HEK293 (cell line): ENCODE measurements around the gene SELENOM.
A peak's percentile ranks its signal among the peaks of the same experiment; 100 is the strongest.

Source experiments
- CTCF ChIA-PET: fragments of 350-600 bp; formaldehyde crosslinking; extraction: SDS; loops from one replicate; lab custom pipeline; 2021; ENCODE audit warnings: antibody characterized with exemption; lab: Yijun Ruan, JAX
- POLR2A ChIA-PET: fragments of 300-600 bp; formaldehyde crosslinking; extraction: SDS; loops from one replicate; lab custom pipeline; 2020; ENCODE audit warnings: antibody characterized with exemption, inconsistent platforms; lab: Yijun Ruan, JAX
- H3K27ac ChIP-seq: fragments of 200-500 bp; sonication (Bioruptor generic); 2 replicates; pipeline ENCODE4 v1.5.1; 2014; ENCODE audit warnings: low read depth, low read length, control low read depth, inconsistent platforms; ENCODE audit errors: extremely low read depth
- H3K36me3 ChIP-seq, 2 experiments: fragments of 200-500 bp in 1 of 2; sonication (Bioruptor generic) in 1 of 2; 1 replicate in 1 of 2; 2 replicates in 1 of 2; pipeline ENCODE4 v1.5.1; 2014 to 2017; ENCODE audit warnings: inconsistent platforms in 2 of 2, low read length in 2 of 2; ENCODE audit not compliant: control insufficient read depth in 2 of 2, insufficient read depth in 1 of 2
- H3K4me1 ChIP-seq: fragments of 200-500 bp; sonication (Bioruptor generic); 2 replicates; pipeline ENCODE4 v1.5.1; 2014; ENCODE audit warnings: mild to moderate bottlenecking, low read length, inconsistent platforms; ENCODE audit not compliant: control insufficient read depth, insufficient read depth
- H3K4me3 ChIP-seq: 2 replicates; pipeline ENCODE4 v1.5.1; 2011; ENCODE audit warnings: low read depth, mild to moderate bottlenecking, control low read depth, low read length, moderate library complexity
- H3K9me3 ChIP-seq: fragments of 200-500 bp; sonication (Bioruptor generic); 2 replicates; pipeline ENCODE4 v1.5.1; 2014; ENCODE audit warnings: low read depth, low read length, inconsistent platforms; ENCODE audit not compliant: control insufficient read depth, insufficient read depth
- MEIS1 ChIP-seq: sonication (generic); formaldehyde crosslinking; IDR thresholded peaks from 2 replicates; pipeline ENCODE4 v1.8.1; 2022; ENCODE audit warnings: missing genetic modification reagents, mild to moderate bottlenecking, borderline replicate concordance
- ZBTB17 ChIP-seq: fragments of 450-650 bp; formaldehyde crosslinking; IDR thresholded peaks from 2 replicates; pipeline ENCODE4 v1.5.1; 2016; ENCODE audit warnings: missing biosample characterization, missing genetic modification characterization
- ZBTB21 ChIP-seq: fragments of 450-650 bp; formaldehyde crosslinking; IDR thresholded peaks from 2 replicates; pipeline ENCODE4 v1.5.1; 2017; ENCODE audit warnings: missing biosample characterization, missing genetic modification characterization
- ZBTB8A ChIP-seq: fragments of 450-650 bp; formaldehyde crosslinking; IDR thresholded peaks from 2 replicates; pipeline ENCODE4 v1.5.1; 2016; ENCODE audit warnings: missing biosample characterization, missing genetic modification characterization
- ZNF133 ChIP-seq: fragments of 450-650 bp; formaldehyde crosslinking; IDR thresholded peaks from 2 replicates; pipeline ENCODE4 v1.5.1; 2016; ENCODE audit warnings: missing biosample characterization, missing genetic modification characterization
- ZNF510 ChIP-seq: fragments of 450-650 bp; formaldehyde crosslinking; IDR thresholded peaks from 2 replicates; pipeline ENCODE4 v1.5.1; 2018; ENCODE audit warnings: mild to moderate bottlenecking, missing genetic modification characterization, missing biosample characterization; ENCODE audit not compliant: insufficient replicate concordance
- ZNF677 ChIP-seq: fragments of 450-650 bp; IDR thresholded peaks from 2 replicates; pipeline ENCODE4 v1.5.0; 2018; ENCODE audit warnings: missing biosample characterization, mild to moderate bottlenecking, missing genetic modification characterization, moderate library complexity
- TF ChIP-seq, protein P1 (sequence below): fragments of 450-650 bp; formaldehyde crosslinking; IDR thresholded peaks from 2 replicates; pipeline ENCODE4 v1.5.1; 2016; ENCODE audit warnings: missing biosample characterization, missing genetic modification characterization
- TF ChIP-seq, protein P2 (sequence below): fragments of 450-650 bp; IDR thresholded peaks from 2 replicates; pipeline ENCODE4 v1.5.1; 2018; ENCODE audit warnings: missing biosample characterization, missing genetic modification characterization
- TF ChIP-seq, protein P3 (sequence below): fragments of 450-650 bp; formaldehyde crosslinking; IDR thresholded peaks from 2 replicates; pipeline ENCODE4 v1.5.1; 2016; ENCODE audit warnings: missing biosample characterization, missing genetic modification characterization, borderline replicate concordance
- TF ChIP-seq, protein P4 (sequence below): fragments of 450-650 bp; formaldehyde crosslinking; IDR thresholded peaks from 2 replicates; pipeline ENCODE4; 2016; ENCODE audit warnings: missing biosample characterization, missing genetic modification characterization
- TF ChIP-seq, protein P5 (sequence below): fragments of 450-650 bp; formaldehyde crosslinking; IDR thresholded peaks from 2 replicates; pipeline ENCODE4 v1.5.1; 2016; ENCODE audit warnings: missing biosample characterization, missing genetic modification characterization
- TF ChIP-seq, protein P6 (sequence below): fragments of 450-650 bp; formaldehyde crosslinking; IDR thresholded peaks from 2 replicates; pipeline ENCODE4 v1.5.1; 2016; ENCODE audit warnings: missing biosample characterization, missing genetic modification characterization
- TF ChIP-seq, protein P7 (sequence below): fragments of 450-650 bp; formaldehyde crosslinking; IDR thresholded peaks from 2 replicates; pipeline ENCODE4 v1.5.1; 2017; ENCODE audit warnings: missing biosample characterization, missing genetic modification characterization
- TF ChIP-seq, protein P8 (sequence below): fragments of 450-650 bp; formaldehyde crosslinking; IDR thresholded peaks from 2 replicates; pipeline ENCODE4 v1.5.1; 2016; ENCODE audit warnings: missing biosample characterization, missing genetic modification characterization

Gene SELENOM

DNA sequence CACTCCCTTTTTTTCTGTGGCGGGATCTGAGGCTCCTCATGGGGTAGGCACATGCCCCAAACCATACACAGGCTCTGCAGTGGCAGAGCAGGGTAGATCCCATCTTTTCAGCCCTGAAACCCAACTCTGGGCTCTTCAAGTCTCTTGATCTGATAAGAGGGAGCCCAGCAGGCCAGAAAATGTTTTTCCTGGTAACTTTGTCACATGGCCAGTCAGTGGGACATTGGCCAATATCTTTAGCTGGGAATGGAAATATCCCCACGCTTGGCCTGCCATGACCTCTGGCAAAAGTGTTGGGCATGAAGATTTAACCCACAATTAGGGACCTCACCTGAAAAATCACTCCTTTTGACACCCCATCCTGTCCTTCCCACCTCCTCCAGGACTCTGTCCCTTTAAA is 23.5 kb upstream of the SELENOM start:
- POLR2A ChIA-PET, result interaction anchor here (1.6 kb wide), 1 partner anchor 23 kb away, joined by 4 read pairs; the partner anchor contains the start of gene SELENOM

DNA sequence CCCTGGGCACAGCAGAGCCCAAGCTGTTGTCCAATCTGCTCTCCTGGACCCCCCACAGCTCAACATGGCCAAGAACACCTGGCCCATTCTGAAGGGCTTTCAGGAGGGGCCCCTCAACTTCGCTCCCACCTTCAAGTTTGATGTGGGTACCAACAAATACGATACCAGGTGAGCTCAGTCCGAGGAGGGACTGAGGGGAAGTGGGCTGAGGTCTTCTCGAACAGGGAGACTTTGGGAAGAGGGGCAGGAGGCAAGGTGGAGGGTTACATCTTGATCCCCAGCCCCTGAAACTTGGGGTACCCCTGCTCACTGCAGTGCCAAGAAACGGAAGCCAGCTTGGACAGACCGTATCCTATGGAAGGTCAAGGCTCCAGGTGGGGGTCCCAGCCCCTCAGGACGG is 20.8 kb upstream of the SELENOM start:
- Histone ChIP-seq H3K4me3 (no peak overlapping the region), H3K36me3 (peaks cover 0 to 8% of the 10 kb centered on the region in 2 experiments; a peak in 2 of 3 replicates), H3K9me3 (no peaks in the 10 kb centered on the region), H3K4me1 (peaks cover 7% of the 10 kb centered on the region), H3K27ac (no peak overlapping the region)
- ChIA-PET CTCF (interaction anchor here (1.1 to 2.1 kb wide), 2 partner anchors 20 to 45 kb away, joined by 4 to 11 read pairs; no protein-coding TSS in a partner anchor), POLR2A (interaction anchor here (0.6 to 1.2 kb wide), 2 partner anchors 47 to 196 kb away, joined by 3 to 5 read pairs; partner anchors contain the start of gene SMTN)
- TF ChIP-seq ZBTB21 (tag by site-specific recombination), result no peak
- TF ChIP-seq MEIS1 (CRISPR knock-in tag), result no peak
- TF ChIP-seq, protein P1, sequence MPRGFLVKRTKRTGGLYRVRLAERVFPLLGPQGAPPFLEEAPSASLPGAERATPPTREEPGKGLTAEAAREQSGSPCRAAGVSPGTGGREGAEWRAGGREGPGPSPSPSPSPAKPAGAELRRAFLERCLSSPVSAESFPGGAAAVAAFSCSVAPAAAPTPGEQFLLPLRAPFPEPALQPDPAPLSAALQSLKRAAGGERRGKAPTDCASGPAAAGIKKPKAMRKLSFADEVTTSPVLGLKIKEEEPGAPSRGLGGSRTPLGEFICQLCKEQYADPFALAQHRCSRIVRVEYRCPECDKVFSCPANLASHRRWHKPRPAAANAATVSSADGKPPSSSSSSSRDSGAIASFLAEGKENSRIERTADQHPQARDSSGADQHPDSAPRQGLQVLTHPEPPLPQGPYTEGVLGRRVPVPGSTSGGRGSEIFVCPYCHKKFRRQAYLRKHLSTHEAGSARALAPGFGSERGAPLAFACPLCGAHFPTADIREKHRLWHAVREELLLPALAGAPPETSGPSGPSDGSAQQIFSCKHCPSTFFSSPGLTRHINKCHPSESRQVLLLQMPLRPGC (tag by site-specific recombination), result no peak
- TF ChIP-seq, protein P2, sequence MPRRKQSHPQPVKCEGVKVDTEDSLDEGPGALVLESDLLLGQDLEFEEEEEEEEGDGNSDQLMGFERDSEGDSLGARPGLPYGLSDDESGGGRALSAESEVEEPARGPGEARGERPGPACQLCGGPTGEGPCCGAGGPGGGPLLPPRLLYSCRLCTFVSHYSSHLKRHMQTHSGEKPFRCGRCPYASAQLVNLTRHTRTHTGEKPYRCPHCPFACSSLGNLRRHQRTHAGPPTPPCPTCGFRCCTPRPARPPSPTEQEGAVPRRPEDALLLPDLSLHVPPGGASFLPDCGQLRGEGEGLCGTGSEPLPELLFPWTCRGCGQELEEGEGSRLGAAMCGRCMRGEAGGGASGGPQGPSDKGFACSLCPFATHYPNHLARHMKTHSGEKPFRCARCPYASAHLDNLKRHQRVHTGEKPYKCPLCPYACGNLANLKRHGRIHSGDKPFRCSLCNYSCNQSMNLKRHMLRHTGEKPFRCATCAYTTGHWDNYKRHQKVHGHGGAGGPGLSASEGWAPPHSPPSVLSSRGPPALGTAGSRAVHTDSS, result no peak
- TF ChIP-seq, protein P3, sequence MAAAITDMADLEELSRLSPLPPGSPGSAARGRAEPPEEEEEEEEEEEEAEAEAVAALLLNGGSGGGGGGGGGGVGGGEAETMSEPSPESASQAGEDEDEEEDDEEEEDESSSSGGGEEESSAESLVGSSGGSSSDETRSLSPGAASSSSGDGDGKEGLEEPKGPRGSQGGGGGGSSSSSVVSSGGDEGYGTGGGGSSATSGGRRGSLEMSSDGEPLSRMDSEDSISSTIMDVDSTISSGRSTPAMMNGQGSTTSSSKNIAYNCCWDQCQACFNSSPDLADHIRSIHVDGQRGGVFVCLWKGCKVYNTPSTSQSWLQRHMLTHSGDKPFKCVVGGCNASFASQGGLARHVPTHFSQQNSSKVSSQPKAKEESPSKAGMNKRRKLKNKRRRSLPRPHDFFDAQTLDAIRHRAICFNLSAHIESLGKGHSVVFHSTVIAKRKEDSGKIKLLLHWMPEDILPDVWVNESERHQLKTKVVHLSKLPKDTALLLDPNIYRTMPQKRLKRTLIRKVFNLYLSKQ (tag by site-specific recombination), result no peak
- no peak for TF ChIP-seq ZNF510 (tag by site-specific recombination)
- TF ChIP-seq, protein P4, sequence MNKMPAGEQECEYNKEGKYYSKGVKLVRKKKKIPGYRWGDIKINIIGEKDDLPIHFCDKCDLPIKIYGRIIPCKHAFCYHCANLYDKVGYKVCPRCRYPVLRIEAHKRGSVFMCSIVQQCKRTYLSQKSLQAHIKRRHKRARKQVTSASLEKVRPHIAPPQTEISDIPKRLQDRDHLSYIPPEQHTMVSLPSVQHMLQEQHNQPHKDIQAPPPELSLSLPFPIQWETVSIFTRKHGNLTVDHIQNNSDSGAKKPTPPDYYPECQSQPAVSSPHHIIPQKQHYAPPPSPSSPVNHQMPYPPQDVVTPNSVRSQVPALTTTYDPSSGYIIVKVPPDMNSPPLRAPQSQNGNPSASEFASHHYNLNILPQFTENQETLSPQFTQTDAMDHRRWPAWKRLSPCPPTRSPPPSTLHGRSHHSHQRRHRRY (tag by site-specific recombination), result no peak
- no peak for TF ChIP-seq ZNF677
- no peak for TF ChIP-seq ZNF133 (tag by site-specific recombination)

More for the DNA sequence above, 23.5 kb upstream of the SELENOM start:
- H3K4me1 ChIP-seq, result peaks cover 7% of the 10 kb centered on the region
- H3K36me3 ChIP-seq, result peaks cover 0 to 12% of the 10 kb centered on the region in 2 experiments; a peak in 2 of 3 replicates
- CTCF ChIA-PET, result interaction anchor here (0.9 to 1.3 kb wide), 3 partner anchors 18 to 23 kb away, joined by 3 read pairs; partner anchors contain the start of gene SELENOM
- H3K4me3 ChIP-seq, result no peak overlapping the region
- H3K27ac ChIP-seq, result no peak overlapping the region
- H3K9me3 ChIP-seq, result no peaks in the 10 kb centered on the region
- TF ChIP-seq, protein P5, sequence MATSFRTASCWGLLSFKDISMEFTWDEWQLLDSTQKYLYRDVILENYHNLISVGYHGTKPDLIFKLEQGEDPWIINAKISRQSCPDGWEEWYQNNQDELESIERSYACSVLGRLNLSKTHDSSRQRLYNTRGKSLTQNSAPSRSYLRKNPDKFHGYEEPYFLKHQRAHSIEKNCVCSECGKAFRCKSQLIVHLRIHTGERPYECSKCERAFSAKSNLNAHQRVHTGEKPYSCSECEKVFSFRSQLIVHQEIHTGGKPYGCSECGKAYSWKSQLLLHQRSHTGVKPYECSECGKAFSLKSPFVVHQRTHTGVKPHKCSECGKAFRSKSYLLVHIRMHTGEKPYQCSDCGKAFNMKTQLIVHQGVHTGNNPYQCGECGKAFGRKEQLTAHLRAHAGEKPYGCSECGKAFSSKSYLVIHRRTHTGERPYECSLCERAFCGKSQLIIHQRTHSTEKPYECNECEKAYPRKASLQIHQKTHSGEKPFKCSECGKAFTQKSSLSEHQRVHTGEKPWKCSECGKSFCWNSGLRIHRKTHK (tag by site-specific recombination), result no peak
- peak; percentile 31; the same call in 1 of the 2 replicates for TF ChIP-seq ZBTB8A (tag by site-specific recombination)
- TF ChIP-seq, protein P6, sequence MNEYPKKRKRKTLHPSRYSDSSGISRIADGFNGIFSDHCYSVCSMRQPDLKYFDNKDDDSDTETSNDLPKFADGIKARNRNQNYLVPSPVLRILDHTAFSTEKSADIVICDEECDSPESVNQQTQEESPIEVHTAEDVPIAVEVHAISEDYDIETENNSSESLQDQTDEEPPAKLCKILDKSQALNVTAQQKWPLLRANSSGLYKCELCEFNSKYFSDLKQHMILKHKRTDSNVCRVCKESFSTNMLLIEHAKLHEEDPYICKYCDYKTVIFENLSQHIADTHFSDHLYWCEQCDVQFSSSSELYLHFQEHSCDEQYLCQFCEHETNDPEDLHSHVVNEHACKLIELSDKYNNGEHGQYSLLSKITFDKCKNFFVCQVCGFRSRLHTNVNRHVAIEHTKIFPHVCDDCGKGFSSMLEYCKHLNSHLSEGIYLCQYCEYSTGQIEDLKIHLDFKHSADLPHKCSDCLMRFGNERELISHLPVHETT (tag by site-specific recombination), result no peak
- TF ChIP-seq, protein P7, sequence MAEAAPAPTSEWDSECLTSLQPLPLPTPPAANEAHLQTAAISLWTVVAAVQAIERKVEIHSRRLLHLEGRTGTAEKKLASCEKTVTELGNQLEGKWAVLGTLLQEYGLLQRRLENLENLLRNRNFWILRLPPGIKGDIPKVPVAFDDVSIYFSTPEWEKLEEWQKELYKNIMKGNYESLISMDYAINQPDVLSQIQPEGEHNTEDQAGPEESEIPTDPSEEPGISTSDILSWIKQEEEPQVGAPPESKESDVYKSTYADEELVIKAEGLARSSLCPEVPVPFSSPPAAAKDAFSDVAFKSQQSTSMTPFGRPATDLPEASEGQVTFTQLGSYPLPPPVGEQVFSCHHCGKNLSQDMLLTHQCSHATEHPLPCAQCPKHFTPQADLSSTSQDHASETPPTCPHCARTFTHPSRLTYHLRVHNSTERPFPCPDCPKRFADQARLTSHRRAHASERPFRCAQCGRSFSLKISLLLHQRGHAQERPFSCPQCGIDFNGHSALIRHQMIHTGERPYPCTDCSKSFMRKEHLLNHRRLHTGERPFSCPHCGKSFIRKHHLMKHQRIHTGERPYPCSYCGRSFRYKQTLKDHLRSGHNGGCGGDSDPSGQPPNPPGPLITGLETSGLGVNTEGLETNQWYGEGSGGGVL (tag by site-specific recombination), result no peak
- peak; percentile 19; the same call in 1 of the 2 replicates for TF ChIP-seq ZBTB17 (tag by site-specific recombination)
- TF ChIP-seq, protein P8, sequence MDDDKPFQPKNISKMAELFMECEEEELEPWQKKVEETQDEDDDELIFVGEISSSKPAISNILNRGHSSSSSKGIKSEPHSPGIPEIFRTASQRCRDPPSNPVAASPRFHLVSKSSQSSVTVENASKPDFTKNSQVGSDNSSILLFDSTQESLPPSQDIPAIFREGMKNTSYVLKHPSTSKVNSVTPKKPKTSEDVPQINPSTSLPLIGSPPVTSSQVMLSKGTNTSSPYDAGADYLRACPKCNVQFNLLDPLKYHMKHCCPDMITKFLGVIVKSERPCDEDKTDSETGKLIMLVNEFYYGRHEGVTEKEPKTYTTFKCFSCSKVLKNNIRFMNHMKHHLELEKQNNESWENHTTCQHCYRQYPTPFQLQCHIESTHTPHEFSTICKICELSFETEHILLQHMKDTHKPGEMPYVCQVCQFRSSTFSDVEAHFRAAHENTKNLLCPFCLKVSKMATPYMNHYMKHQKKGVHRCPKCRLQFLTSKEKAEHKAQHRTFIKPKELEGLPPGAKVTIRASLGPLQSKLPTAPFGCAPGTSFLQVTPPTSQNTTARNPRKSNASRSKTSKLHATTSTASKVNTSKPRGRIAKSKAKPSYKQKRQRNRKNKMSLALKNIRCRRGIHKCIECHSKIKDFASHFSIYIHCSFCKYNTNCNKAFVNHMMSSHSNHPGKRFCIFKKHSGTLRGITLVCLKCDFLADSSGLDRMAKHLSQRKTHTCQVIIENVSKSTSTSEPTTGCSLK (tag by site-specific recombination), result no peak
